ENCODE measurements around the gene PLAC9.
"Not testable (repeated sequence)": the region's sequence is repeated elsewhere in the genome, so short reads cannot be mapped to it uniquely, and the experiment has no call there.

Gene PLAC9

DNA sequence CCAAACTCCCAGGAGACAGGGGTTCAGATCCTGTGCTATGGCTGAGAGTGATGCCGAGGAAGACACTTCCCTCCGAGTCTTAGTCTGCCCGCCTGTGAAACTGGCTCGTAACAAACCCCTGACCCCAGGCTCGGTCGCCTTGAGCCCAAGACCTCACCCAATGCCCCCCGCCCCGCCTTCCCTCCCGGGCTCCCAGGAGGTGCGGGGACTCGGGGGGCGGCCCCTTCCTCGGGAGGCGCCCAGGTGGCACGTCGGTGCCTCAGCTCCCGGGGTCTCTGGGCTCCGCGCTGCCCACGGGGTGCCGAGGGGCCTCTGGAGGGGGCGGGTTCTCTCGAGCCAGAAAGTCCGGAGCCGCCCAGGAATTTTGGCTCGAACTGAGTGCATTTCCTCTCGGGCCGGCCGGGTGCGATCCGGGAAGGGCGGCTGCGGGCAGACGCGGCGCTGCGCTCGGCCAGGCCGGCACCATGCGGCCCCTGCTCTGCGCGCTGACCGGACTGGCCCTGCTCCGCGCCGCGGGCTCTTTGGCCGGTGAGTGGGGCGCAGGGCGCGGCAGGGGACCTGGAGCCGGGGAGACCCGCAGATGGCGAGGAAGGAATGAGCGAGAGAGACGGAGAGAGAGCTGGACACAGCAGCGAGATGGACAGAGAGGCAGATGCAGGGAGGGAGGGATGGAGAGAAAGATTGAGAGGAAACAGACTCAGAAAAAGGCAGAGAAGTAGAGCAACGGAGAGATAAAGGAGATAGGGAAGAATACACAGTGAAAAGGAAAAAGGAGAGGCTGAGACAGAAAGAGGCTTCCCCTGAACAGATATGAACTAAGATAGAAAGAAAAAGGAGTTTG is at the start of gene PLAC9:
TSS of gene PLAC9 (plus strand) at position 432 of the 841 bp plus-strand sequence. CDS start at position 465, 33 bp downstream.
- DNase-seq (ENCODE audit: low read depth), result peak; percentile 53
- TF ChIP-seq, protein P1, sequence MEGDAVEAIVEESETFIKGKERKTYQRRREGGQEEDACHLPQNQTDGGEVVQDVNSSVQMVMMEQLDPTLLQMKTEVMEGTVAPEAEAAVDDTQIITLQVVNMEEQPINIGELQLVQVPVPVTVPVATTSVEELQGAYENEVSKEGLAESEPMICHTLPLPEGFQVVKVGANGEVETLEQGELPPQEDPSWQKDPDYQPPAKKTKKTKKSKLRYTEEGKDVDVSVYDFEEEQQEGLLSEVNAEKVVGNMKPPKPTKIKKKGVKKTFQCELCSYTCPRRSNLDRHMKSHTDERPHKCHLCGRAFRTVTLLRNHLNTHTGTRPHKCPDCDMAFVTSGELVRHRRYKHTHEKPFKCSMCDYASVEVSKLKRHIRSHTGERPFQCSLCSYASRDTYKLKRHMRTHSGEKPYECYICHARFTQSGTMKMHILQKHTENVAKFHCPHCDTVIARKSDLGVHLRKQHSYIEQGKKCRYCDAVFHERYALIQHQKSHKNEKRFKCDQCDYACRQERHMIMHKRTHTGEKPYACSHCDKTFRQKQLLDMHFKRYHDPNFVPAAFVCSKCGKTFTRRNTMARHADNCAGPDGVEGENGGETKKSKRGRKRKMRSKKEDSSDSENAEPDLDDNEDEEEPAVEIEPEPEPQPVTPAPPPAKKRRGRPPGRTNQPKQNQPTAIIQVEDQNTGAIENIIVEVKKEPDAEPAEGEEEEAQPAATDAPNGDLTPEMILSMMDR (conservative IDR thresholded peaks at IDR 0.05; ENCODE audit: low read length), result no peak
- H3K4me3 ChIP-seq (ENCODE audit: low read length), result peak within 1 kb of the TSS; percentile 70

DNA sequence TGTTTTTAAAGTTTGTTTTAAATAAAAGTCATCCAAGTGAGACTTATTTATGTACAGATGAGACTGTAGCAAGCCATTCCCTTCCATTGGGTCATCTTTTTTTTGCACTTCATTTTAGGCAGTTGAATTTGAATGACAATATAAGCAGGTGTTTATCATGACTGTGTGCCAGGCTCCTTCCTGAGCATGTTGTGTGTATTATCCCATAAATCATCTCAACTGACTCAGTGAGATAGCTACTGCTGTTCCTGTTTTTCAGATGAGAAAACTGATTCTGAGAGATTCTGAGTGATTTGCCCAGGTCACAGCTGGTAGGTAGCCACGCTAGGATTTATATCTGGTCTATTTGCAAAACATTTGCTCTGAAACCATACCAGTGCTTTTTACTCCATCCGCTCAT is 42.4 kb upstream of the PLAC9 start:
- TF ChIP-seq, protein P1 (conservative IDR thresholded peaks at IDR 0.05; ENCODE audit: low read length), result no peak
- no peak for DNase-seq (ENCODE audit: low read depth)
- H3K4me3 ChIP-seq (ENCODE audit: low read length), result no peak overlapping the region

GRCh38 chr10:80094231-80094630 is 38.3 kb upstream of the PLAC9 start:
- no peak overlapping the region for H3K4me3 ChIP-seq (ENCODE audit: low read length)
- TF ChIP-seq, protein P1 (conservative IDR thresholded peaks at IDR 0.05; ENCODE audit: low read length), result no peak
- DNase-seq (ENCODE audit: low read depth), result no peak

DNA sequence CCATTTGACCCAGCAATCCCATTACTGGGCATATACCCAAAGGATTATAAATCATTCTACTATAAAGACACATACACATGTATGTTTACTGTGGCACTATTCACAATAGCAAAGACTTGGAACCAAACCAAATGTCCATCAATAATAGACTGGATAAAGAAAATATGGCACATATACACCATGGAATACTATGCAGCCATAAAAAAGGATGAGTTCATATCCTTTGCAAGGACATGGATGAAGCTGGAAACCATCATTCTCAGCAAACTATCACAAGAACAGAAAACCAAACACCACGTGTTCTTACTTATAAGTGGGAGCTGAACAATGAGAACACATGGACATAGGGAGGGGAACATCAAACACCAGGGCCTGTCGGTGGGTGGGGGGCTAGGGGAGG is 34.3 kb upstream of the PLAC9 start:
- not testable (repeated sequence) for H3K4me3 ChIP-seq (ENCODE audit: low read length); DNase-seq (ENCODE audit: low read depth)

- DNase-seq (ENCODE audit: low read depth); H3K4me3 ChIP-seq (ENCODE audit: low read length): not testable (repeated sequence)
Measured at GRCh38 chr10:80099295-80099694, 33.2 kb upstream of the PLAC9 start.

DNA sequence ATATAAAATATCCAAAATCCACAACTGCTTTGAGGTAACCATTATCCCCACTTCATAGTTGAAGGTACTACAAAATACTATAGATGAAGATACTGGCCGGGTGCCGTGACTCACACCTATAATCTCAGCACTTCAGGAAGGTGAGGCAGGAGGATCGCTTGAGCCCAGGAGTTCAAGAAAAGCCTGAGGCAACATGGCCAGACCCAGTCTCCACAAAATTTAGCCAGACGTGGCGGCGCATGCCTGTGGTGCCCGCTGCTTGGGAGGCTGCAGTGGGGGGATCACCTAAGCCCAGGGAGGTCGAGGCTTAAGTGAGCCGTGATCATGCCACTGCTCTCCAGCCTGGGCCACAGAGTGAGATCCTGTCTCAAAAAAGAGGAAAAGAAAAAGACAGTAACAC is 32.4 kb upstream of the PLAC9 start:
- no peak overlapping the region for H3K4me3 ChIP-seq (ENCODE audit: low read length)
- no peak for DNase-seq (ENCODE audit: low read depth)
- TF ChIP-seq, protein P1 (conservative IDR thresholded peaks at IDR 0.05; ENCODE audit: low read length), result no peak

DNA sequence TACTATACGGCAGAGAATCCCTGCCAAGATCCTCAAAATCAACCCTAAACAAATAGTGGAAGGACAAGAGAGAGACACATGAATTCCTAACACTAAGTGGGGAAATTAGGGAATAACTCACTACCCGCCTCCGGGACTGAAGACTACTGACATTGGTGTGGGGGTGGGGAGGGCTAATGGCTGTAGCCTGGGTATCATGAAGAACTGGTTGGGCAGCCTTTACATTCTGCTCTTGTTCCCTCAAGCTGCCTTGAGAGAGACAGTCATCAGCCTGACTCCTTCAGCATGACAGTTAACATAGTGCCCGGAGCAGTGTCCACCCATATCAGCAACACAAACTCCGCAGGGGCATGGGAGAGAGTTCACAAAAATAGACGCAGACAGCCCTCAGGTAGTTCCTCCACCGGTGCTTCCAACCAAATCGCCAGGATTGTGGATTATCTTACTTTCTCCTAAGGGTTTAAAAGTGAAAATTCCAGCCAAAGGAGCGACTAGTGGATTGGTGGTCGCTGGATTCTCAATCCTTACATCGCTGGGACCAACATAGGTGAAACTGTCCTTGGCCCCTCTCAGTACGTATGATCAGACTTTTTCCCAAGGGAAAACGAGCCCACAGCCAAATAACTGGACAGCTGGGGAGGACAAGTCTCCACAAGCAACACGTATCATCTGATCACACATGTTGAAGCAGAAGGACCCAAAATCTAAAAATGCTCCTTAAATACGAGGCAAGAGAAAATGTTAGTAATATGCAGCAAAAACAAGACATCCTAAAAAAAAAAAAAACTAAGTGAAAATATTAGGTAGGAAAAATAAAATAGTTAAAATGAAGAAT is 31.5 kb upstream of the PLAC9 start:
- no peak for DNase-seq (ENCODE audit: low read depth)
- TF ChIP-seq, protein P1 (conservative IDR thresholded peaks at IDR 0.05; ENCODE audit: low read length), result no peak
- H3K4me3 ChIP-seq (ENCODE audit: low read length), result no peak overlapping the region

Measured in AG10803 (cell line).